Pons (tissue), 1 donor: Measurements from ENCODE around the gene BRPF3.
"Not testable (repeated sequence)": the region's sequence is repeated elsewhere in the genome, so short reads cannot be mapped to it uniquely, and the experiment has no call there.

Experiments
- DNase-seq: peaks from one replicate; pipeline ENCODE4 v3.0.0-alpha.2; 2016; ENCODE audit warnings: low spot score

The BRPF3 gene

GRCh38 chr6:36200998-36201596, 4.6 kb downstream of the BRPF3 start:
- DNase-seq = no peak

- no peak for DNase-seq
These were observed 5.1 kb downstream of the BRPF3 start for GRCh38 chr6:36201612-36202011.

DNA sequence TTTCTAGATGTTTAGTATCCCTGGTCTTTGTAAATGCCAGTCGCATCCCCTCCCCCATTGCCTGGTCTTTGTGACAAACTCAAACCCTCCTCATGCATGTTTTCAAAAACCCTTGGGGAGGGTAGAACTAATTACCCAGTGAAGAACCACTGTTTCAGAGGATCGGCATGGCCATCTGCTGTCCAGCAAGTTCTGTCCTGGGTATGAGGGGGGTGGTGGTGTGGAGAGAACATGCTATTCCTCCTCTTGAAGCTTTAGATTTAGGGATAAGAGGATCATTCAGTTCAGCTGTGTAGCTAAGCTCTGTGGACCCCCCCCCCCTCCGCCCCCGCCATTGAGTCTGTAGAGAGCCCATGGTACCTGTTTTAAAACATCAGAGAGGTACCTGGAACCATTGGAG, 5.6 kb downstream of the BRPF3 start:
- no peak for DNase-seq

- no peak for DNase-seq
These were observed 7.7 kb downstream of the BRPF3 start for GRCh38 chr6:36204068-36204753.

GRCh38 chr6:36207155-36207554, 10.6 kb downstream of the BRPF3 start:
- no peak for DNase-seq

- no peak for DNase-seq
These were observed 13.1 kb downstream of the BRPF3 start for GRCh38 chr6:36209606-36210005.

DNA sequence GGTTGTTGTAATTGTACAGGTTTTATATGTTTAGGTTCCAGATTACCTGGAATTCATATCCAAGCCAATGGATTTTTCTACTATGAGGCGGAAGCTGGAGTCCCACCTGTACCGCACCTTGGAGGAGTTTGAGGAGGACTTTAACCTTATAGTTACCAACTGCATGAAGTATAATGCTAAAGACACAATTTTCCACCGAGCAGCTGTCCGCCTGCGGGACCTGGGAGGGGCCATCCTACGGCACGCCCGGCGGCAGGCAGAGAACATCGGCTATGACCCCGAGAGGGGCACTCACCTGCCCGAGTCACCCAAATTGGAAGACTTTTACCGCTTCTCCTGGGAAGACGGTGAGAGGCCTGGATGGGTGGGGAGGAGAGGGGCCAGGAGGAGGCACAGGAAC, 13.6 kb downstream of the BRPF3 start:
- DNase-seq = no peak

DNA sequence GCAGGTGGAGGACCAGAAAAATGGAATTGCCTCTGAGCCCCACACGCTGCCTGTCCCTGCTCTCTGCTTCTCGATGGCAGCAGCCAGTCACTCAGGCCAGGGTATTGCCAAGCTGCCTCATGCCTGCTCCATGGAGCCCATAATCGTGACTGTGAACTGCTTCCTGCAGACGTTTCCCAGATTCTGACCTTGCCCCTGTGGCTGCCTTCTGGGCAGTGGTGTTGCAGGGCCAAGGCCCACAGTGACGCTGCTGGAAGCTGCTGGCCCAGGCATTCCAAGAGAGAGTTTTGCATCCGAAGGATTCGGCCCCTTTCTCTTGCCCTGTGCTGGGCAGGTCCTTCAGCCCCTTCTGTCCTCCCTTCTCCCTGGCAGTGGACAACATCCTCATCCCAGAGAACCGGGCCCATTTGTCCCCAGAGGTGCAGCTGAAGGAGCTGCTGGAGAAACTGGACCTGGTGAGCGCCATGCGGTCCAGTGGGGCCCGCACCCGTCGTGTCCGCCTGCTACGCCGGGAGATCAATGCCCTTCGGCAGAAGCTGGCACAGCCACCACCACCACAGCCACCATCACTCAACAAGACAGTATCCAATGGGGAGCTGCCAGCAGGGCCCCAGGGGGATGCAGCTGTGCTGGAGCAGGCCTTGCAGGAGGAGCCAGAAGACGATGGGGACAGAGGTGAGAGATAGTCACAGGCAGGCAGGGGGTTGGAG, 14.5 kb downstream of the BRPF3 start:
- DNase-seq = no peak

DNA sequence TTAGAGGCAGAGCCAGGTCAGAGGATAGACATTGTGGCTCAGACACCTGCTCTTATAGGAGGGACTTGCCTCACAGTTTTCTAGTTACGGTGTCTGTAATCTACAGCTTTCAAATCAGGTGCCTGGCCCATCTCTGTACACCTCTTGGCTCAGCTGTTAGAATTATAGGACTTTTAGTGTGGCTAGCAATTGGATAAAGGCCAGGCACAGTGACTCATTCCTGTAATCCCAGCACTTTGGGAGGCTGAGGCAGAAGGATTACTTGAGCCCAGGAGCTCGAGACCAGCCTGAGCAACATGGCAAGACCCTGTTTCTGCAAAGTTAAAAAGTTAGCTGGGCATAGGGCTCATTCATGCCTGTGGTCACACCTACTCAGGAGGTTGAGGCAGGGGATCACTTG, 20.0 kb downstream of the BRPF3 start:
- no peak for DNase-seq

DNA sequence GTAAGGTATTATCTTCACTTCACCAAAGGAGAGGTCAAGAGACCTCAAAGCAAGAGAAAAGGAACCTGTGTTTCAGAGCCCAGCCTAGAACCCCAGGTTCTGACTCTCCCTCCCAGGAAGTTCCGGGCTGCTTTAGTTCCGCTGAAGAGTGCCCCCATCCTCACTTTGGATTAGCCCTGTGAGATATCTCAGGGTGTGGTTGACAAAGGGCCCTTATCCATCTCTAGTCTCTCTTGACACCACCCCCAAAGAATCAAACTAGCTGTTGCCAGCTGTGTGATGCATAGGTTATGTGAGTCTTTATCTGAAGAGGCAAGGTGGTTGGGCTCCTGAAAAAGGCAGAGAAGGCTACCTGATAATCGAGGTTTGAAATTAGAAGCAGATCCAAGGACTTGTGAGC, 20.6 kb downstream of the BRPF3 start:
- no peak for DNase-seq

GRCh38 chr6:36217946-36218345, 21.4 kb downstream of the BRPF3 start:
- no peak for DNase-seq

GRCh38 chr6:36218516-36218915, 22.0 kb downstream of the BRPF3 start:
- not testable (repeated sequence) for DNase-seq

DNA sequence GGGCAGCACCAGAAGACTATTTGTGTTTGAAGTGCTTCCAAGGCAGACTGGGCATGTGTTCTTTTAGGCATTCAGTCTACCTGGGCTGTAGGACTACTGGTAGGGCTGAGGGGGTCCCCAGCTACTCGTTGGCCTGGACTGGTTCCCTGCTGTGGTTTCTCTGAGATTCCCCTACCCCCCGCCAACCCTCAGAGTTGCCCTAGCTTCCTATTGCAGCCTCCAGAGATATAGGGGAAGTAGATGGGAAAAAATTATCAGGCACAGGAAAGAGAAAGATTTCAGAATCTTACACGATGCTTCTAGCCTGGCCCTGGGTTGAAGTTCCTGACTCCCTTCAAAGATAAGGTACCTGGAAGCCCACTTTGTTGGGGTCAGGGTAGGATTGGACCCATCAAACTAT, 22.5 kb downstream of the BRPF3 start:
- no peak for DNase-seq

DNA sequence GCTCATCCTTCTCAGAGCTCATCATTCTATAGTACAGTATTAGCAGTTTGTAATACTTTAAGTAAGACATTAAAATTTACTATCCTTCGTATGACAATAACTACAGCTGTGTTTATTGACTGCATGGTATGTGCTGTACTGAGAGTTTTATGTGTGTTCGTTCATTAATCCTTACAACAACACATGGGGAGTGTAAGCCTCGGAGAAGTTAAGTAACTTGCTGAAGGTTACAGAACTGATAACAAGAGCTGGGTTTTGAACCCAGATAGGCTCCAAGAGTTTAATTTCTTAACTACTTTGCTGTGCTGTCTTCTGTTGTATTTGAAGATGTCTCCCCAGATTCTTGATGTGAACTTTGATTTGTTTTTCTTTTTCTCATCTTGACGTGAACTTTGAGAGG, 23.7 kb downstream of the BRPF3 start:
- no peak for DNase-seq

DNA sequence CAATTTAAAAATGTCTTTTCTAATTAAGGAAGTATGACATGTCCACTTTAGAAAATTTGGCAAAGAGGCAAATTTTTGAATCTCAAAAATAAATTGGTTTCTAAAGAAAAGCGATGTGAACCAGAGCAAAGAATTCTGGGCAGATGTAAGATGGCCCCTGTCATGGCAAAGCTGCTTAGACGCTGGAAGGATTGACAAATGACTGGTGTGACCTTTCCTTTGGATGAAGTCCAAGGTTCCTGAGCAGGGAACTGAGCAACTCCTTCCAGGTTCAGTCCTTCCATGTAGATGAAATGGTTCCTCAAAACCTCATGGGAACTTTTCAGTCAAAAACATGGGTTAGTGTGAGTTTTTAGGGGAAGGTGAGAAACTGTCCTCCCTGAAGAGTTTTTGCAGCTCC, 25.1 kb downstream of the BRPF3 start:
- DNase-seq = no peak

- no peak for DNase-seq
These were observed 26.4 kb downstream of the BRPF3 start for GRCh38 chr6:36222924-36223323.

DNA sequence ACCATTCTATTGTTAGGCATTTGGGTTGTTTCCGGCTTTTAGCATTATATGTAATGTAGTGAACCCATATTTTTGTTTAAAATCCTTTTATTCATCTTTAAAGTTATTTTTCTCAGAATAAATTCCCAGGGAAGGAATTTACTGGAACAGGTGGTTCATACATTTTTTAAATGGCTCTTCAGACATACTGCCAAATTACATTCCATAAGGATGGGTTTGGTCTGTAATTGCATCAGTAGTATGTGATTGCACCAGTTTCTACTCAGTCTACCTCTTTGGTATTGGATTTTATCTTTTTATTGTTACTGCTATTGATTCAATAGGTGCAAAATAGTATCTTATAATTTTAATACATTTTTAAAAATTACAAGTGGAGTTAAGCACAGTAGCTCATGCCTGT, 27.2 kb downstream of the BRPF3 start:
- DNase-seq = no peak

DNA sequence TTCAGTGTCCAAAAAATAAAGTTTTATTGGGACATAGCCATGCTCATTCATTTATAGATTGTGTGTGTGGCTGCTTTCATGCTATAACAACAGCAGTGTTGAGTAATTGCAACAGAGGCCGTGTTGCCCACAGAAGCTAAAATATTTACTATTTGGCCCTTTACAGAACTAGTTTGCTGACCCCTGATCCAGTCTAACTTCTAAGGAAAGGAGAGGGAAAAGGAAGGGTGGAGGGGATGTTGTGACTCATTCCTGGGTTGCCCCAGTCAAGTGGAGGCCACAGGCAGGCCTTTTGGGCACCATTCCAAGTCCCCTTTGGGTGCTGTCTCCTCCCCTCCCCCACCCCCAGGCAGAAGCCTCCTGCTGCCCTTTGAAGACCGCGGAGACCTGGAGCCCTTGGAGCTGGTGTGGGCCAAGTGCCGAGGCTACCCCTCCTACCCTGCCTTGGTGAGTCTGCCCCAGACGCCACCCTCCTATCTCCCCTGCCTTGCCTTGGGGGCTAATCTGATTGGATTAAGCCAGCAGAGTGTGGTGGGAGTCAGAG, 28.4 kb downstream of the BRPF3 start:
- DNase-seq = no peak

- no peak for DNase-seq
These were observed 30.0 kb downstream of the BRPF3 start for GRCh38 chr6:36226438-36227047.

GRCh38 chr6:36227379-36228228, 31.1 kb downstream of the BRPF3 start:
- no peak for DNase-seq

DNA sequence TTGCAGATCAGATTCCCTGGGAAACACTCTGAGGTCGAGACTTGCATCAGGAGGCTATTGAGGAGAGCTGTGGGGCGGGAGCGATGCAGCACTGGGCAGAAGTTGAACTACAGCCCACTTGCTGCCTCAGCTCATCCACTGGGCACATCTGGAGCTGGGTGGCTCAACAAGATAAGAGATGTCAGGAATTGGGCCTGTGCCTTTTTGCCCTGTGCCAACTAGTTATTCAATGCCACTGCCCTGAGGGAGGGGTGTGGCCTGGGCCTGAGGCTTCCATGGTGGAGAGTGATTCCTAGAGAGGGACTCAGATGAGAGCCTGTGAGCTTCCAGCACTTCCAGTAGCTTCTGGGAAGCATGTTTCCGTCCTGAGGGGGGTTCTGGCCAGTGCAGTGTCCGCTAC, 32.7 kb downstream of the BRPF3 start:
- no peak for DNase-seq

GRCh38 chr6:36230371-36230770, 33.8 kb downstream of the BRPF3 start:
- DNase-seq = no peak
